HepG2 (cell line): Measurements from ENCODE around the gene BLCAP. TPM values are rescaled to one million over a fixed set of nuclear protein-coding genes. Genes with fewer than 3 reads are reported as not detected.

Experiments
- ATAC-seq: fragments of 200-7000 bp; cut with Tn5 transposase; 3 replicates; pipeline ENCODE4 v1.9.1; 2020; ENCODE audit warnings: mild to moderate bottlenecking, moderate library complexity
- BruUV-seq: library from RNA; stranded (reverse); fragments of 400-500 nt; replicated peaks from 2 replicates; lab custom pipeline; 2021; lab: Mats Ljungman, UMichigan
- CTCF ChIA-PET: fragments of 300-600 bp; formaldehyde crosslinking; extraction: SDS; loops from one replicate; lab custom pipeline; 2021; ENCODE audit warnings: low total read pairs, inconsistent platforms, low intra/inter-chr PET ratio; lab: Yijun Ruan, JAX
- POLR2A ChIA-PET: fragments of 350-600 bp; sonication (Branson Sonifier 250); formaldehyde crosslinking; loops from one replicate; lab custom pipeline; 2020; ENCODE audit warnings: antibody characterized with exemption, inconsistent platforms; lab: Yijun Ruan, JAX
- DNase-seq: peaks from one replicate; pipeline ENCODE4 v3.0.0-alpha.2; 2015; ENCODE audit warnings: low spot score
- FAIRE-seq: peaks from 3 replicates; lab custom pipeline; 2011; peaks lifted over from hg19 to GRCh38; lab: Jason Lieb, UNC
- H2AFZ ChIP-seq: one replicate; pipeline ENCODE4 v1.6.1; 2011; ENCODE audit warnings: low read length, inconsistent platforms
- H3K27ac ChIP-seq: fragments of 300-600 bp; 3 replicates; pipeline ENCODE4 v1.8.0; 2011; ENCODE audit warnings: mixed run types, mild to moderate bottlenecking, mixed read lengths, low read length, inconsistent platforms; ENCODE audit not compliant: insufficient read depth; ENCODE audit errors: extremely low read length
- H3K27me3 ChIP-seq, 2 experiments: fragments of 200-600 bp in 1 of 2; 2 replicates in 1 of 2; 3 replicates in 1 of 2; pipeline versions ENCODE4 v1.6.0 to v1.8.0; 2011; ENCODE audit warnings: low read length in 2 of 2, mild to moderate bottlenecking in 2 of 2, moderate library complexity in 2 of 2, inconsistent platforms in 1 of 2; ENCODE audit not compliant: insufficient read depth in 2 of 2, control insufficient read depth in 1 of 2
- H3K36me3 ChIP-seq, 2 experiments: fragments of 200-600 bp in 1 of 2; replicated peaks in 1 of 2; 2 replicates in 1 of 2; 3 replicates in 1 of 2; pipeline versions ENCODE4 v1.5.1 to v1.8.0; 2011; ENCODE audit warnings: low read length in 2 of 2, inconsistent platforms in 1 of 2; ENCODE audit not compliant: insufficient read depth in 2 of 2, control insufficient read depth in 1 of 2
- H3K4me1 ChIP-seq: 2 replicates; pipeline ENCODE4 v1.5.1; 2012; ENCODE audit warnings: low read length, inconsistent platforms; ENCODE audit not compliant: insufficient read depth
- H3K4me2 ChIP-seq: 2 replicates; pipeline ENCODE4 v1.6.0; 2011; ENCODE audit warnings: low read depth, low read length, inconsistent platforms
- H3K4me3 ChIP-seq, 3 experiments: fragments of 200-600 bp in 1 of 3; sonication (generic), shearing (Covaris generic) in 1 of 3; replicated peaks in 1 of 3; 2 replicates each; pipeline ENCODE4 v1.5.1; 2011 to 2016; ENCODE audit warnings: low read length in 3 of 3, inconsistent platforms in 2 of 3, low read depth in 2 of 3, mild to moderate bottlenecking in 2 of 3, control low read depth in 1 of 3, mixed read lengths in 1 of 3; ENCODE audit not compliant: insufficient read depth in 1 of 3
- H3K79me2 ChIP-seq: one replicate; pipeline ENCODE4 v1.6.1; 2011; ENCODE audit warnings: low read length, inconsistent platforms; ENCODE audit not compliant: insufficient read depth
- H3K9ac ChIP-seq: 2 replicates; pipeline ENCODE4 v1.6.0; 2011; ENCODE audit warnings: mild to moderate bottlenecking, low read depth, low read length, inconsistent platforms; ENCODE audit not compliant: insufficient read depth
- H3K9me3 ChIP-seq: 2 replicates; pipeline ENCODE4 v1.5.1; 2012; ENCODE audit warnings: mild to moderate bottlenecking, low read length
- H4K20me1 ChIP-seq: 2 replicates; pipeline ENCODE4 v1.6.0; 2011; ENCODE audit warnings: inconsistent platforms, mild to moderate bottlenecking, low read length, moderate library complexity; ENCODE audit not compliant: insufficient read depth
- ARHGAP35 ChIP-seq: sonication (generic); formaldehyde crosslinking; IDR thresholded peaks from 2 replicates; pipeline ENCODE4 v1.9.0; 2022; ENCODE audit warnings: mild to moderate bottlenecking, inconsistent platforms, moderate library complexity, missing genetic modification reagents, borderline replicate concordance
- BRD4 ChIP-seq: sonication (generic); formaldehyde crosslinking; IDR thresholded peaks from 2 replicates; pipeline ENCODE4 v1.4.0; 2020; ENCODE audit warnings: missing genetic modification reagents
- KAT7 ChIP-seq: IDR thresholded peaks from 2 replicates; pipeline ENCODE4 v1.6.1; 2018; ENCODE audit warnings: borderline replicate concordance, missing compliant biosample characterization
- KMT2A ChIP-seq: sonication (generic); formaldehyde crosslinking; IDR thresholded peaks from 2 replicates; pipeline ENCODE4 v1.4.0; 2020; ENCODE audit warnings: missing genetic modification reagents
- MAX ChIP-seq: IDR thresholded peaks from 2 replicates; pipeline ENCODE4 v1.6.1; 2012; ENCODE audit warnings: inconsistent platforms
- MEF2D ChIP-seq: sonication (generic); formaldehyde crosslinking; IDR thresholded peaks from 2 replicates; pipeline ENCODE4 v1.5.1; 2020; ENCODE audit warnings: mild to moderate bottlenecking, missing genetic modification reagents
- PATZ1 ChIP-seq: sonication (generic); formaldehyde crosslinking; IDR thresholded peaks from 2 replicates; pipeline ENCODE4 v1.4.0; 2020; ENCODE audit warnings: missing genetic modification reagents
- TCF12 ChIP-seq, 2 experiments: fragments of 450-650 bp in 1 of 2; sonication (generic) in 1 of 2; formaldehyde crosslinking in 1 of 2; IDR thresholded peaks; 2 replicates each; pipeline versions ENCODE4 v1.6.1 to v1.8.0; 2017 to 2022; ENCODE audit warnings: antibody characterized with exemption in 1 of 2, mild to moderate bottlenecking in 1 of 2, missing genetic modification reagents in 1 of 2, moderate library complexity in 1 of 2
- TOPORS ChIP-seq: sonication (generic); formaldehyde crosslinking; IDR thresholded peaks from 2 replicates; pipeline ENCODE4 v1.8.0; 2023; ENCODE audit warnings: mild to moderate bottlenecking, missing genetic modification reagents
- ZFY ChIP-seq: sonication (generic); formaldehyde crosslinking; IDR thresholded peaks from 2 replicates; pipeline ENCODE4 v1.4.0; 2020; ENCODE audit warnings: missing genetic modification reagents
- ZNF484 ChIP-seq: sonication (generic); formaldehyde crosslinking; IDR thresholded peaks from 2 replicates; pipeline ENCODE4 v1.5.1; 2020; ENCODE audit warnings: mild to moderate bottlenecking, low read depth, missing genetic modification reagents, borderline replicate concordance
- ZNF552 ChIP-seq: sonication (generic); formaldehyde crosslinking; IDR thresholded peaks from 2 replicates; pipeline ENCODE4 v1.9.0; 2022; ENCODE audit warnings: missing genetic modification reagents, mild to moderate bottlenecking, borderline replicate concordance
- ZNF607 ChIP-seq: sonication (generic); formaldehyde crosslinking; IDR thresholded peaks from 2 replicates; pipeline ENCODE4 v1.5.1; 2020; ENCODE audit warnings: missing genetic modification reagents, mild to moderate bottlenecking, borderline replicate concordance
- ZNF639 ChIP-seq: conservative IDR thresholded peaks from 2 replicates; pipeline ENCODE4 v1.6.1; 2018; ENCODE audit warnings: missing genetic modification reagents
- ZNF687 ChIP-seq: sonication (generic); formaldehyde crosslinking; IDR thresholded peaks from 2 replicates; pipeline ENCODE4 v1.5.1; 2020; ENCODE audit warnings: mild to moderate bottlenecking, missing genetic modification reagents, moderate library complexity
- ZNF713 ChIP-seq: sonication (generic); formaldehyde crosslinking; IDR thresholded peaks from 2 replicates; pipeline ENCODE4 v1.4.0; 2020; ENCODE audit warnings: mild to moderate bottlenecking, missing genetic modification reagents
- WGBS: methylation state at CpG from one replicate; pipeline ENCODE4 v1.1.6; 2017; ENCODE audit warnings: low lambda C conversion rate; 5-methylcytosine and 5-hydroxymethylcytosine counted together
- in situ Hi-C: cut with HindIII; loops from 2 replicates; pipeline ENCODE4 v1.10.0; 2017; ENCODE audit warnings: low pct_unique_long_range_greater_than_20kb; ENCODE audit not compliant: extremely low pct_ligation_motif_present
- intact Hi-C: fragments of 100-400 bp; cut with micrococcal nuclease; formaldehyde crosslinking; loops from one replicate; pipeline ENCODE4 v1.10.0; 2022; ENCODE audit not compliant: unreplicated experiment
- polyA plus RNA-seq, 8 experiments: library from polyadenylated mRNA; depleted of rRNA in 3 of 8; stranded (reverse) in 7 of 8; unstranded in 1 of 8; fragments of >200 nt; fragmentation: Illumina TruSeq in 4 of 8; extraction: Trizol in 4 of 8; gene quantifications; 2 replicates each; pipeline versions ENCODE4 v1.2.1 to v1.2.3, GENCODE V29; 2011 to 2016; ENCODE audit warnings: low read depth in 4 of 8, missing spikeins in 1 of 8, mixed read lengths in 1 of 8; ENCODE audit not compliant: insufficient read depth in 1 of 8
- total RNA-seq, 5 experiments: library from RNA; depleted of rRNA; stranded (reverse); fragments of >200 nt; fragmentation: Illumina TruSeq; extraction: Trizol; gene quantifications; 2 replicates each; pipeline ENCODE4 v1.2.3, GENCODE V29; 2016; ENCODE audit warnings: low read depth in 1 of 5

BLCAP gene
- total and polyA plus RNA-seq, 2 of the 13 experiments (the other 11 are each of a cell fraction or from before 2014, with no cell fraction given): 52.4 to 86.8 TPM

GRCh38 chr20:37535443-37536132 is 7.9 kb upstream of the BLCAP start:
- ATAC-seq (peak; percentile 16; the same call in 1 of the 3 replicates), DNase-seq (no peak), FAIRE-seq (no peak)
- BruUV-seq: no TSS peak
- Histone ChIP-seq H3K9ac (no peak overlapping the region), H2AFZ (no peak overlapping the region), H3K36me3 (no peaks in the 10 kb centered on the region), H3K4me3 (peak overlapping the region; percentile 1 to 27 (median 11); a peak in 2 of 6 replicates), H3K9me3 (no peaks in the 10 kb centered on the region), H3K4me1 (peaks cover 52% of the 10 kb centered on the region), H3K79me2 (no peaks in the 10 kb centered on the region), H3K27me3 (no peaks in the 10 kb centered on the region), H3K4me2 (peak overlapping the region; percentile 66), H4K20me1 (no peaks in the 10 kb centered on the region), H3K27ac (no peak overlapping the region)
- ChIA-PET POLR2A (interaction anchor here (1.2 kb wide), 1 partner anchor 8 kb away, joined by 4 read pairs; the partner anchor contains the start of gene BLCAP), CTCF (interaction anchor here (1.7 to 4.8 kb wide), 3 partner anchors 266 to 340 kb away, joined by 7 to 58 read pairs (median 40); no protein-coding TSS in a partner anchor)
- intact Hi-C loops (no loop called here), in situ Hi-C loops (no loop called here)
- WGBS: 9% methylated on average over 10 of the region's 10 CpGs
- TF ChIP-seq KAT7 (CRISPR knock-in tag) (no peak), ZNF484 (CRISPR knock-in tag) (no peak), ZFY (CRISPR knock-in tag) (0 out of 2 replicates have a peak, but pooled peaks have one; percentile 10), MAX (peak; percentile 40; the same call in 1 of the 2 replicates), ZNF607 (CRISPR knock-in tag) (no peak), ZNF639 (CRISPR knock-in tag) (no peak), PATZ1 (CRISPR knock-in tag) (0 out of 2 replicates have a peak, but pooled peaks have one; percentile 8), MEF2D (CRISPR knock-in tag) (no peak), ZNF552 (CRISPR knock-in tag) (no peak), BRD4 (CRISPR knock-in tag) (no peak), ARHGAP35 (CRISPR knock-in tag) (0 out of 2 replicates have a peak, but pooled peaks have one; percentile 49), ZNF687 (CRISPR knock-in tag) (peak; percentile 35; the same call in 1 of the 2 replicates), KMT2A (CRISPR knock-in tag) (no peak), TOPORS (CRISPR knock-in tag) (no peak), ZNF713 (CRISPR knock-in tag) (no peak), TCF12 (IDR thresholded peaks at IDR 0.05) (no peak), TCF12 (CRISPR knock-in tag; IDR thresholded peaks at IDR 0.05) (no peak)
